Measurements from ENCODE around the gene TMEM161B.
"Not testable (repeated sequence)": the region's sequence is repeated elsewhere in the genome, so short reads cannot be mapped to it uniquely, and the experiment has no call there.

Gene TMEM161B

DNA sequence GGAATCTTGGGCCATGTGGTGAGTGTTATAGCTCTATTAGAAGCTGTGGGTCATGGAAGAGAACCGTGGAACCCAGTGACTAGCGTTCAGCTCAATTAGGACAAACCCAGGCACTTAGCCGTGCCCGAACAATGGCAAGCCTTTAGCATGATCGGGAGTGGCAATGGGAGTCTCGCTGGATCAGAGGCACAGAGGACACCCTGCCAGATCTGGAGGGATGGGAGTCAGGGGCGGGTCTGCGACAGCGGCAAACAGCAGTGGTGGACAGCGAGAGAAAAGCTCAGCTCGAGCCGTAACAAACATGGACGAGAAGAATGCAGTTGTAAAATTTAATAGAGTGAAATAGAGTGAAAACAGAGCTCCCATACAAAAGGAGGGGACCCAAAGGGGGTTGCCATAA is 91.2 kb downstream of the TMEM161B start:
- DNase-seq, result not testable (repeated sequence)

DNA sequence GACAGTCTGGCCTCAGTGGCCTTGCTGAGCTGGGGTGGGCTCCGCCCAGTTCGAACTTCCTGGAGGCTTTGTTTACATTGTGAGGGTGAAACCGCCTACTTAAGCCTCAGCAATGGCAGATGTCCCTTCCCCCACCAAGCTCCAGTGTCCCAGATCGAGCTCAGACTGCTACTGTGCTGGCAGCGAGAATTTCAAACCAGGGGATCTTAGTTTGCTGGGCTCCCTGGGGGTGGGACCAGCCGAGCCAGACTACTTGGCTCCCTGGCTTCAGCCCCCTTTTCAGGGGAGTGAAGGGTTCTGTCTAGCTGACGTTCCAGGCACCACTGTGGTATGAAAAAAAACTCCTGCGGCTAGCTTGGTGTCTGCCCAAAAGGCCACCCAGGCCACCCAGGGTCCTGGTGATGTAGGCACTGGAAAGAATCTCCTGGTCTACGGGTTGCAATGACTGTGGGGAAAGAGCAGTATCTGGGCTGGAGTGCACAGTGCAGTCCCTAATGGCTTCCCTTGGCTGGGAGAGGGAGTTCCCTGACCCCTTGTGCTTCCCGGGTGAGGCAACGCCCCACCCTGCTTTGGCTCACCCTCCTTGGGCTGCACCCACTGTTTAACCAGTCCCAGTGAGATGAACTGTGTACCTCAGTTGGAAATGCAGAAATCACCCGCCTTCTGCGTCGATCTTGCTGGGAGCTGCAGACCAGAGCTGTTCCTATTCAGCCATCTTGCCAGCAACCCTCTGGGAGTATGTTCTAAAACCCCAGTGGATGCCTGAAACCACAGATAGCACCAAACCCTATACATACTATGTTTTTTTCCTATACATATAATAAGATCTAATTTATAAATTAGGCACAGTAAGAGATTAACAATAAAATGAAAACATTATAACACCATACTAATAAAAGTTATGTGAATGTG is 95.5 kb downstream of the TMEM161B start:
- DNase-seq, result no peak

DNA sequence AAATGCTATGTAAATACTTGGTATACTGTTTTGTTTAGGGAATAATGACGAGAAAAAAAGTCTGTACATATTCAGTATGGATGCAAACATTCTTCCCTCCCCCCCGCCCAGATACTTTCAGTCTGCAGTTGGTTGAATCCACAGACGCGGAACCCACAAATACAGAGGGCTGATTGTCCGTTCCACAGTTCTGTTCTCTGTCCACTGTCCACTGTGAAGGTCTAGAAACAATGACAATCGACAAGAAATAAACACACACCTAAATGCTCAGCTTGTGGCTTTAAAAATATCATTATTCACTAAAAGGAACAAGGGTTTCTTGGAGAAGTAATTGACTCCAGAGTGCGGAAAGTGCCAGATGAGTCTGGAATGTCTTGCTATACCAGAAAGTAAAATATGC is 109.1 kb downstream of the TMEM161B start:
- DNase-seq, result no peak

DNA sequence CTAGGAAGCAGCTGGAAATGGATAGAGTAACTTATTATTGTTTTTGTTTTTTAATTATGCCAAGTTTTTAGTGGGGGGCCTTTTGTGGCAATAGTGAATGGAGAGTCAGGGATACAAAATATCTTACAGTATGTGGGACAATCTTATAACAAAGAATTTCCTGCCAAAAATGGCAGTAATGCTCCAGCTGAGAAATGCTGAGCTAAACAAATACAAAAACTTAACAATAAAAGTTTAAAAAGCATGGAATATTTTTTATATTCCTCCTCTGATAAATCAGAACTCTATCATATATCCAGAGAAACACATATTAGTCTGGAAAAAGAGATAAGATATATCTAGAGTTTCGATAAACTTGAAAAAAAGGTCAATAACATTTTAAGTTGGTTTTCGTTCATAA is 110.6 kb downstream of the TMEM161B start:
- no peak for DNase-seq

DNA sequence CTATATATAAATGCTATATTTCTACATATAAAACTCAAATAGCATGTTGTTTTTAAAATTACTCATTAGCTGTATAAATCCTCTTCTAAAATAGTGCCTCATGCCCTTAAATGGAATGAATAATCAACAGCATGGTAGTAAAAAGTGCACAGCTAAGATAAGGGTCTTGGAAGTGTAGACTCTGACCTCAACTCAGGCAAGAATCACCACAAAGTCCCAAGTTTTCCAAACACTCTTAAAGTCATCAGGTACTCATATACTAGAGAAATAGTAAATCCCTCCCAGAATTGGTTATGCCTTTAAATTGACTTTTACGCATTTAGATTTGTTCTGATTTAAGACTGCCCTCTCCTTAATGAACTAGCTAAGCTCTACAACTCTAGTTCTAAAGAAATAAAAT is 113.8 kb downstream of the TMEM161B start:
- no peak for DNase-seq

DNA sequence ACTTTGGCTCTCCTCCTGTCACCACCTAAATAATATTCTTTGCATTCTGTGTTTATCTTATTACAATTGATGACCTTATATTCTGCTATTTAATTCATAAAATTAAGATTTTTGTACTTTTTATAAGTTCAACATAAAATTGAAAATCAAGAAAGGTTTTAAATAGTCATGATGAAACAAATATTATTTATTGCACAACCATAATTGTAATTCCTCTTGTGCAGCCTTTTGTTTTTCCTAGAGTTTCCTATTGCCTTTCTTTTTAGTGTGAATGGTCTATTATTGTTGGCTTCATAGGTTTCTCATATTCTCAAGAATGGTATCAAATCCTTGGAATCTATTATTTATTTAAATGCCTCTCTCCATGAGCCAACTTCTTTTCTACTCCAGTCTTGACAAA is 117.9 kb downstream of the TMEM161B start:
- no peak for DNase-seq

DNA sequence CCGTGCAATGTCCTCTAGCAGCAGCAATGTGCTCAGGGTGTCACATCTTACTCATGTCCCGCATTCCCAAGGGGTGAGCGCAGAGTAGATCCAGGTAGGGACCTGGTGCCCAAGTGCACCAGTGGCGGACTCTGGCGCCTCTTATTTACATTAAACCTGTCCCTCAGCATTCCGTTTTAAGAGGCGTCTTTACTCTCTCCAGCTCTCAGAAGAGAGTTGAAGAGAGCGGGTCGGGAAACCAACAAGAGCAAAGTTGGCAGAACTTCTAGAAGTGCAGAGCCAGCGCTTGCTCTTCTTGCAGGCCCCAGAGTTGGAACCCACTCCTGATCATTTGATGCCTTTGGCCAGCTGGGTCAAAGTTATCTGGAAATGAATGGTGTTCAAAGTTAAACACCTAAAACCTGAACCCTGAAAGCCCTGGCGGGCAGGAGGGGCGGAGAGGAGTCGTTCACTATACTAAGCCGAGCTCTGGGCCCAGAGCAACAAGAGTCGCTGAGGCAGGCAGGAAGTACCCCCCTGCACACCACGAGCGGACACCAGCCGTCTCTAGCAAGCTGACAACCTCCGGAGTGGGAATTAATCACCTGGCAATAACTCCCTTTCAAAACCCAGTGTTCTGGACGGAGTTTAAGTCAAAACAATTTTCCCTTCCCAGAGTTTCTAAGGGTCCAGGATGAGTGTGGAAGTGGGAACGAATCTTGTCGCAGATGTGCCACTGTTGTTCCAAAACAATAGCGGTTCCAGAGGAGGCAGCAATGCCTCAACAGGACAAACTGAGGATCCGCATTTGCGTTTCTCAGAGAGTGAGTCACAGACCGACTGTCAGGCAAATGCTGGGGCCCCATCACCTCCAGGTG is 122.8 kb downstream of the TMEM161B start:
- no peak for DNase-seq

DNA sequence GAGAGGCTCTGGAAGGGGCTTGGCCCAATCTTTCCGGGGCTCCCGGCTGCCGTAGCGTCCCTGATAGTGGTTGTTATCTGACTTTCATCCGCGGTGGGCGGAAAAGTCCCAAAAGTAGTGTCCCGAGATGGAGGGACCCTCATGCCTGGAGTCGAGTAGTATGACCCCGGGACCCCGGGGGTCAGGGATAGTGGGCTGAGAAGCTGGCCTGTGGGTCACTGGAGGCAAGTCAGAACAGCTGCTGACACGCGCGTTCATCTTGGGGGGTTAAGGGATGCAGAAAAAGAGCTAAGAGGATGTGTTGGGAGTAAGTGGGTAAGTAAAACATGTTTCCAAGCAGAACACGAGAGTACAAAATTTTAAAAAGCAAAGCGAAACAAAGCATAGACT is 123.4 kb downstream of the TMEM161B start:
- no peak for DNase-seq

All from NCI-H1105 treated with DMSO at 0.1 percent for 48 hours (cell line).